ENCODE measurements around the gene KIAA1671. TPM values are rescaled to one million over a fixed set of nuclear protein-coding genes. Genes with fewer than 3 reads are reported as not detected.
A peak's percentile ranks its signal among the peaks of the same experiment; 100 is the strongest.

The KIAA1671 gene
- total RNA-seq, 1 donor from 2014 or later = 17.3 TPM

- H3K4me3 Mint-ChIP-seq = no peak overlapping the region
- H3K36me3 Mint-ChIP-seq = no peaks in the 10 kb centered on the region
- peaks cover 48% of the 10 kb centered on the region for H4K20me1 ChIP-seq (ENCODE audit: low read depth)
- H3K27me3 Mint-ChIP-seq (ENCODE audit: insufficient read depth, low read depth) = peaks cover 4% of the 10 kb centered on the region
- H3K79me2 ChIP-seq (ENCODE audit: low read depth) = no peaks in the 10 kb centered on the region
- TF ChIP-seq EZH2phosphoT487 (IDR thresholded peaks at IDR 0.05) (no peak), CTCF (IDR thresholded peaks at IDR 0.05) (no peak), EZH2 (IDR thresholded peaks at IDR 0.05) (no peak)
- DNase-seq (ENCODE audit: low spot score) = peak; percentile 28
- H3K4me3 ChIP-seq = no peak overlapping the region
- H3K27ac Mint-ChIP-seq = no peak overlapping the region
- H3K4me1 ChIP-seq = peaks cover 14% of the 10 kb centered on the region
- H3K27me3 ChIP-seq = no peaks in the 10 kb centered on the region
- no peak overlapping the region for H3K9ac ChIP-seq
- no peak overlapping the region for H2AFZ ChIP-seq (replicated peaks)
- H3K27ac ChIP-seq = no peak overlapping the region
- H3K4me1 Mint-ChIP-seq = peaks cover 23% of the 10 kb centered on the region
- H3K9me3 Mint-ChIP-seq = no peaks in the 10 kb centered on the region
- no peak overlapping the region for H3K4me2 ChIP-seq
- no peaks in the 10 kb centered on the region for H3K36me3 ChIP-seq
- no peaks in the 10 kb centered on the region for H3F3A ChIP-seq (ENCODE audit: low read depth)
- no peaks in the 10 kb centered on the region for H3K9me3 ChIP-seq (ENCODE audit: low read depth)
Measured at GRCh38 chr22:25148149-25148691, 195.7 kb downstream of the KIAA1671 start.

- H3K36me3 Mint-ChIP-seq = no peaks in the 10 kb centered on the region
- H3K4me1 Mint-ChIP-seq = peaks cover 23% of the 10 kb centered on the region
- TF ChIP-seq CTCF (IDR thresholded peaks at IDR 0.05) (no peak), EZH2 (IDR thresholded peaks at IDR 0.05) (no peak), EZH2phosphoT487 (IDR thresholded peaks at IDR 0.05) (no peak)
- H3K9me3 ChIP-seq (ENCODE audit: low read depth) = no peaks in the 10 kb centered on the region
- H3K4me3 ChIP-seq = no peak overlapping the region
- H3K27me3 ChIP-seq = no peaks in the 10 kb centered on the region
- no peaks in the 10 kb centered on the region for H3K36me3 ChIP-seq
- H3K9me3 Mint-ChIP-seq = no peaks in the 10 kb centered on the region
- no peak for DNase-seq (ENCODE audit: low spot score)
- H2AFZ ChIP-seq (replicated peaks) = no peak overlapping the region
- no peaks in the 10 kb centered on the region for H3K79me2 ChIP-seq (ENCODE audit: low read depth)
- H3K27ac ChIP-seq = no peak overlapping the region
- H3K4me1 ChIP-seq = peaks cover 14% of the 10 kb centered on the region
- H3F3A ChIP-seq (ENCODE audit: low read depth) = peaks cover 3% of the 10 kb centered on the region
- peaks cover 6% of the 10 kb centered on the region for H3K27me3 Mint-ChIP-seq (ENCODE audit: insufficient read depth, low read depth)
- no peak overlapping the region for H3K4me2 ChIP-seq
- no peak overlapping the region for H3K4me3 Mint-ChIP-seq
- no peak overlapping the region for H3K27ac Mint-ChIP-seq
- no peak overlapping the region for H3K9ac ChIP-seq
- peaks cover 41% of the 10 kb centered on the region for H4K20me1 ChIP-seq (ENCODE audit: low read depth)
Measured at GRCh38 chr22:25149014-25149413, 196.5 kb downstream of the KIAA1671 start.

DNA sequence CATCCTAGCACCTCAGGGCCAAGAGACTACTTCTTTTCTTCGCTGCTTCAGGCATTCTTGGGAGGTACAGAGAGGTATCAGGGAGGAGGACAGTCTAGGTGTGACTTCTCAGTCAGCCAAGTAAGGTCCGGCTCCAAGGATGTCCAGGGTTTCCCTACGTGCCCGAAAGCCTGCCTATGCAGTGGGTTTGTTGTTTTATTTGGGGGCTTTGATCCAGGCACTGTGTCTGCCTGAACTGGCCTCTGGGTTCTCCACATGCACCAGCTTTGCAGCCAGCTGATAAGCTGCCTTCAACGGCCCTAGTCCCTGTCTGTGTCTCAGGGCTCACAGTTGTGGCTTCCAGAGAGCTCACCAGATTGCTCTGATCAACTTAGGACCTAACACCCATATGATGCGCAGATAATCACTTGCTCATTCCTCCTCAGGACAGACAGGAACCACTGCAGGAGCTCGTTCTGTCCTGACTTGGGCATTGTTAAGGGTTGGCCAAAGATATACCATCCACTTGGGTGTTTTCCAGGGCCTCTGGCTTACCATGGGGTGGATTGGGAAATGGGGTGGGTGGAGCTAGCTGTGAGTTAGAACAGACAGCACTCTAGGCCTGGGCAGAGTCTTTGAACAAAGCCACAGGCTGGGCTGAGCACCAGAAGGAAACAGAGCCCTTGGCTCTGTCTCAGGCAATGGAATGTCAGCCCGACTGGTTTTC lies 201.6 kb downstream of the KIAA1671 start:
- H2AFZ ChIP-seq (replicated peaks) = no peak overlapping the region
- H3K4me3 ChIP-seq = no peak overlapping the region
- no peaks in the 10 kb centered on the region for H3K27me3 ChIP-seq
- no peak overlapping the region for H3K4me3 Mint-ChIP-seq
- H3K9me3 ChIP-seq (ENCODE audit: low read depth) = no peaks in the 10 kb centered on the region
- H3K4me1 ChIP-seq = peaks cover 4% of the 10 kb centered on the region
- H3K4me2 ChIP-seq = no peak overlapping the region
- H3F3A ChIP-seq (ENCODE audit: low read depth) = peaks cover 16% of the 10 kb centered on the region
- no peak overlapping the region for H3K27ac Mint-ChIP-seq
- peaks cover 8% of the 10 kb centered on the region for H3K4me1 Mint-ChIP-seq
- no peaks in the 10 kb centered on the region for H3K36me3 ChIP-seq
- TF ChIP-seq EZH2 (IDR thresholded peaks at IDR 0.05) (no peak), EZH2phosphoT487 (IDR thresholded peaks at IDR 0.05) (no peak), CTCF (IDR thresholded peaks at IDR 0.05) (no peak)
- H4K20me1 ChIP-seq (ENCODE audit: low read depth) = peaks cover 23% of the 10 kb centered on the region
- H3K36me3 Mint-ChIP-seq = no peaks in the 10 kb centered on the region
- peak; percentile 51 for DNase-seq (ENCODE audit: low spot score)
- H3K9me3 Mint-ChIP-seq = no peaks in the 10 kb centered on the region
- H3K27ac ChIP-seq = peak overlapping the region; percentile 19
- H3K9ac ChIP-seq = no peak overlapping the region
- H3K79me2 ChIP-seq (ENCODE audit: low read depth) = peaks cover 4% of the 10 kb centered on the region
- H3K27me3 Mint-ChIP-seq (ENCODE audit: insufficient read depth, low read depth) = peaks cover 3% of the 10 kb centered on the region
